Heart left ventricle (tissue), 16 donors: ENCODE data around the gene MFAP3. TPM values are rescaled to one million over a fixed set of nuclear protein-coding genes. Genes with fewer than 3 reads are reported as not detected.

Experiments used
- ATAC-seq, 4 donors: fragments of 200-7000 bp; cut with Tn5 transposase; one replicate each; pipeline ENCODE4 v1.9.1; 2020 to 2022; ENCODE audit warnings: moderate library complexity in 4 of 4, mild to moderate bottlenecking in 3 of 4, moderate number of reproducible peaks in 1 of 4
- DNase-seq, 5 donors: peaks; one replicate each; pipeline ENCODE4 v3.0.0-alpha.2; 2020
- H3K27ac ChIP-seq, 12 donors: fragments of 200-600 bp; sonication (generic) in 4 of 12; one replicate each; pipeline versions ENCODE4 v1.5.0 to v1.8.0; 2016 to 2022; ENCODE audit warnings: mild to moderate bottlenecking in 2 of 12
- H3K27me3 ChIP-seq, 9 donors: fragments of 200-600 bp; sonication (generic) in 2 of 9; one replicate each; pipeline versions ENCODE4 v1.5.1 to v1.8.0; 2016 to 2022; ENCODE audit warnings: mild to moderate bottlenecking in 3 of 9
- H3K36me3 ChIP-seq, 9 donors: fragments of 200-600 bp; sonication (generic) in 2 of 9; one replicate each; pipeline versions ENCODE4 v1.5.0 to v1.8.0; 2018 to 2022; ENCODE audit warnings: mild to moderate bottlenecking in 2 of 9
- H3K4me1 ChIP-seq, 12 donors: fragments of 200-600 bp; sonication (generic) in 4 of 12; one replicate each; pipeline versions ENCODE4 v1.5.0 to v1.8.0; 2016 to 2022; ENCODE audit warnings: mild to moderate bottlenecking in 3 of 12
- H3K4me3 ChIP-seq, 12 donors: fragments of 200-600 bp; sonication (generic) in 4 of 12; one replicate each; pipeline versions ENCODE4 v1.5.0 to v1.8.0; 2017 to 2022; ENCODE audit warnings: mild to moderate bottlenecking in 9 of 12, moderate library complexity in 4 of 12
- H3K9me3 ChIP-seq, 12 donors: fragments of 200-600 bp; sonication (generic) in 4 of 12; one replicate each; pipeline versions ENCODE4 v1.5.0 to v1.8.0; 2016 to 2022; ENCODE audit warnings: mild to moderate bottlenecking in 1 of 12
- POLR2A ChIP-seq, 2 donors: fragments of 450-650 bp; IDR thresholded peaks; one replicate each; pipeline ENCODE4 v1.6.1; 2017; ENCODE audit warnings: antibody characterized with exemption in 2 of 2, mild to moderate bottlenecking in 2 of 2, moderate library complexity in 2 of 2
- WGBS, 4 donors: extraction: QIAGEN DNeasy Blood & Tissue Kit in 2 of 4; methylation state at CpG; one replicate each; pipeline versions ENCODE4 v1.1.5 to v1.1.7; 2013 to 2018; 5-methylcytosine and 5-hydroxymethylcytosine counted together
- intact Hi-C, 10 donors: fragments of 100-400 bp; cut with DNase I; formaldehyde crosslinking; loops; one replicate each; pipeline versions ENCODE4 v1.11.1 to v1.14.2; 2022
- polyA plus RNA-seq, 2 donors: library from polyadenylated mRNA; stranded (reverse); fragments of 200-250 nt; gene quantifications; one replicate each; pipeline ENCODE4 v1.2.3, GENCODE V29; 2013
- total RNA-seq, 9 donors: library from RNA; depleted of rRNA in 2 of 9; stranded (reverse); fragments of >200 nt in 2 of 9; fragmentation: NEBNext Ultra II Directional in 3 of 9; extraction: Animal tissue kit (Norgen Biotek cat#: 25700) in 3 of 9; gene quantifications; one replicate each; pipeline versions ENCODE4 v1.1.0 to v1.2.4, GENCODE V29; 2016 to 2023
- TF ChIP-seq, protein P1 (sequence below), 12 donors: fragments of 200-600 bp; sonication (generic) in 4 of 12; IDR thresholded peaks; one replicate each; pipeline versions ENCODE4 v1.5.0 to v1.8.0; 2018 to 2022; ENCODE audit warnings: antibody characterized with exemption in 12 of 12, mild to moderate bottlenecking in 5 of 12
- donor health status: ischemic (EF 13 %, LVEDD 7.1; RV severe dilation, severe dysfunction).
- donor health status: healthy with polysubstance abuse.
- donor health status: DM: no; HTN: yes; CAD: no.
- donor health status: DM: no; HTN: no; CAD: no.
- donor health status: ischemic (EF 25% LVEDD 6.9; RV normal size, moderate dysfunction).
- donor health status: ischemic (EF 25% LVEDD 5.7; RV mildly dilated, moderate dysfunction).
- donor health status: healthy.
- donor health status: DM: yes; HTN: yes; CAD: no.
- donor health status: ischemic (EF 35%, LVEDD 5.7; RV mildly dilated, moderate dysfunction).
- donor health status: nonischemic (EF 11% LVEDD 7.7; RV severe dilation, severe dysfunction).
- donor health status: DM: yes; HTN: yes; CAD: no.
- donor health status: PGD.
- donor health status: ischemic (EF 29% LVEDD 5.4; RV normal size, mild dysfunction).
- donor health status: nonischemic (EF 23%, LVEDD 6.1; RV moderate dilation, normal function).

The MFAP3 gene
- total and polyA plus RNA-seq, 11 donors: 2.3 to 52.0 (median 38.6) TPM

GRCh38 chr5:154071799-154072413, 33.1 kb downstream of the MFAP3 start:
- Histone ChIP-seq H3K4me3 (no peak overlapping the region), H3K9me3 (no peaks in the 10 kb centered on the region), H3K27ac (peak overlapping the region in 2 of 12 donors; percentile 1 to 27), H3K36me3 (no peaks in the 10 kb centered on the region), H3K27me3 (no peaks in the 10 kb centered on the region), H3K4me1 (peaks cover 0 to 20% (median 6%) of the 10 kb centered on the region in 12 donors)
- TF ChIP-seq, protein P1, sequence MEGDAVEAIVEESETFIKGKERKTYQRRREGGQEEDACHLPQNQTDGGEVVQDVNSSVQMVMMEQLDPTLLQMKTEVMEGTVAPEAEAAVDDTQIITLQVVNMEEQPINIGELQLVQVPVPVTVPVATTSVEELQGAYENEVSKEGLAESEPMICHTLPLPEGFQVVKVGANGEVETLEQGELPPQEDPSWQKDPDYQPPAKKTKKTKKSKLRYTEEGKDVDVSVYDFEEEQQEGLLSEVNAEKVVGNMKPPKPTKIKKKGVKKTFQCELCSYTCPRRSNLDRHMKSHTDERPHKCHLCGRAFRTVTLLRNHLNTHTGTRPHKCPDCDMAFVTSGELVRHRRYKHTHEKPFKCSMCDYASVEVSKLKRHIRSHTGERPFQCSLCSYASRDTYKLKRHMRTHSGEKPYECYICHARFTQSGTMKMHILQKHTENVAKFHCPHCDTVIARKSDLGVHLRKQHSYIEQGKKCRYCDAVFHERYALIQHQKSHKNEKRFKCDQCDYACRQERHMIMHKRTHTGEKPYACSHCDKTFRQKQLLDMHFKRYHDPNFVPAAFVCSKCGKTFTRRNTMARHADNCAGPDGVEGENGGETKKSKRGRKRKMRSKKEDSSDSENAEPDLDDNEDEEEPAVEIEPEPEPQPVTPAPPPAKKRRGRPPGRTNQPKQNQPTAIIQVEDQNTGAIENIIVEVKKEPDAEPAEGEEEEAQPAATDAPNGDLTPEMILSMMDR (IDR thresholded peaks at IDR 0.05): no peak
- TF ChIP-seq POLR2A (IDR thresholded peaks at IDR 0.05): no peak
- ATAC-seq: no peak
- 66 to 76% (median 71%) methylated on average over 2 of the region's 2 CpGs for WGBS, 4 donors
- DNase-seq: no peak
- intact Hi-C loops: loop anchor here (1.0 to 10.0 kb wide), 11 partner anchors 97 to 335 kb away; no protein-coding TSS in a partner anchor

DNA sequence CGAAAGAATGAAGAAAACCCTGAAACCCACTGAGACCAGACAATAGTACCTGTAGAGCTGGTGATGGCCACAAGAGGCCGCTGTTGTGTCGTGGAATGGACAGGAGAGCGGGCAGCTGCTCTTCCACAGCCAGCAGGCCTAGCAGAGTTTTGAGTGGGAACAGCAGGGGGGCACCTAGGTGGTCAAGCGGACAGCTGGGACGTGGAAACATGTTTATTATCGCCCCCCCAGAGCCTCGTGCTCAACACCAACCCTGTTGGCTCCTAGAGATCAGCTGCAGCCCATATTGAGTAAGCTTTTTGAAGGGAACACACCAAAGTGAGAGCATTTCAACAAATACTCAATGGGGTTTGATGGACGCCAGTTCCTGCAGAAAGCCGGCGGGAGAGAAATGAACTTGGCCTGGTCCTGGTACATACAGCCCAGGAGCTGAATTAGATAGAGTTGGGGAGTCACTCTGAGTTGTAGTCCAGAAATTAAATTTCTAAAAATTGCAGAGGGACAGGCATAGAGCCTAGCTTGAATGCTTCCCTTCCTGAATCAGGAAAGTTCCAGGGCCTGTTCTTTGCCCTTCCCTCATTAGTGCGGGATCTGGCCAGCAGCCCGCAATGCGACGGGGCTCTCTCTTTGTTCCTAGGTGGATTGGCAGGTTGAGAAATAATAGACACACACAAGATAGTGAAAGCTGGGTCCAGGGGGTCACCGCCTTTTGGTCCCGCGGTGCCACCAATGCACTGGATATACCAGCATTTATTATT, 33.8 kb downstream of the MFAP3 start:
- H3K9me3 ChIP-seq: no peaks in the 10 kb centered on the region
- no peaks in the 10 kb centered on the region for H3K36me3 ChIP-seq
- TF ChIP-seq POLR2A (IDR thresholded peaks at IDR 0.05): no peak
- TF ChIP-seq, protein P1 (IDR thresholded peaks at IDR 0.05): peak; percentile 88 to 98 (median 95)
- H3K27ac ChIP-seq: peak overlapping the region in 2 of 12 donors; percentile 1 to 27
- peak; percentile 72 to 91 (median 83) for DNase-seq
- 27 to 29% (median 27%) methylated on average over 17 to 18 of the region's 18 CpGs for WGBS, 4 donors
- no peaks in the 10 kb centered on the region for H3K27me3 ChIP-seq
- H3K4me3 ChIP-seq: no peak overlapping the region
- peaks cover 0 to 27% (median 11%) of the 10 kb centered on the region in 12 donors for H3K4me1 ChIP-seq
- peak; percentile 78 to 94 (median 90) for ATAC-seq
- intact Hi-C loops: loop anchor here (1.0 to 10.0 kb wide), 11 partner anchors 98 to 335 kb away; no protein-coding TSS in a partner anchor

DNA sequence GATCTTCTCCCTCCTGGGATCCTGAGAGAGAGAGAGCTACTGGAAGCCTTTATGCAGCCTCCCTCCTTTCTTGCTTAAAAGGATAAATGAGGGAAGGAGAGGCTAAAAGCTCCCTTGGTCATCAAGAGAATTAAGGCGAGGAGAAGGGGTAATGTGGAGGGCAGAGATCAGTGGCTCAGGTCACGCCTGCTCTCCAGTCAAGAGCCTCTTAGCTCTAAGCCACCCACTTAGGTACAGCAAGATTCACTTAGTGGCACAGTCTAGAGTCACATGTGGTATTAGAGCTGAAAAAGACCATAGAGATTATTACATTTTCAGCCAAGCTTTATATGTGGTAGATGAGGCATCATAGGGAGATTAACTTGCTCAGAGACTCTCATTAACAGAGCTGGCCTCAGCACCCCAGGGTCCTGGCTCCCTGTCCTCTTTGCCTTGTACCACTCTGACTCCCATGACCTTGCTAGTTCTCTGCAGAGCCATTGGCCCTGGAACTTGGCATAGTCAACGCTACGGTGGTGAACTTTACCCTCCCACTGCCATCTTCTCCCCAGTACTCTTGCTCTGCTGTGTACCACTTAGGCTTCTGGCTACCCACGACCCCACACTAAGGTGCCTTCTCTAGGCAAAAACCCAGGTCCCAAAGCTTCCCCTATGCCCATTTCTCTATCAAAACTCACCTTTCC, 37.6 kb downstream of the MFAP3 start:
- H3K27me3 ChIP-seq: no peaks in the 10 kb centered on the region
- H3K27ac ChIP-seq: peak overlapping the region in 2 of 12 donors; percentile 18 to 23
- H3K9me3 ChIP-seq: no peaks in the 10 kb centered on the region
- H3K36me3 ChIP-seq: no peaks in the 10 kb centered on the region
- TF ChIP-seq, protein P1 (IDR thresholded peaks at IDR 0.05): no peak
- TF ChIP-seq POLR2A (IDR thresholded peaks at IDR 0.05): no peak
- DNase-seq (no peak), ATAC-seq (peak in 2 of 4 donors; percentile 14 to 21)
- intact Hi-C loops: loop anchor here in 1 of 10 donors (10.0 kb wide), 1 partner anchor 102 kb away; no protein-coding TSS in a partner anchor
- WGBS, 4 donors: 61 to 77% (median 68%) methylated on average over 5 of the region's 5 CpGs
- peaks cover 0 to 39% (median 22%) of the 10 kb centered on the region in 12 donors for H3K4me1 ChIP-seq
- no peak overlapping the region for H3K4me3 ChIP-seq
